SW480 (cell line): ENCODE measurements around the gene LAMA1.

Experiments used
- DNase-seq: peaks from one replicate; pipeline ENCODE4 v3.0.0-alpha.2; 2016; ENCODE audit warnings: low spot score

The LAMA1 gene

GRCh38 chr18:7047336-7047735 is 70.3 kb downstream of the LAMA1 start:
- DNase-seq = no peak

DNA sequence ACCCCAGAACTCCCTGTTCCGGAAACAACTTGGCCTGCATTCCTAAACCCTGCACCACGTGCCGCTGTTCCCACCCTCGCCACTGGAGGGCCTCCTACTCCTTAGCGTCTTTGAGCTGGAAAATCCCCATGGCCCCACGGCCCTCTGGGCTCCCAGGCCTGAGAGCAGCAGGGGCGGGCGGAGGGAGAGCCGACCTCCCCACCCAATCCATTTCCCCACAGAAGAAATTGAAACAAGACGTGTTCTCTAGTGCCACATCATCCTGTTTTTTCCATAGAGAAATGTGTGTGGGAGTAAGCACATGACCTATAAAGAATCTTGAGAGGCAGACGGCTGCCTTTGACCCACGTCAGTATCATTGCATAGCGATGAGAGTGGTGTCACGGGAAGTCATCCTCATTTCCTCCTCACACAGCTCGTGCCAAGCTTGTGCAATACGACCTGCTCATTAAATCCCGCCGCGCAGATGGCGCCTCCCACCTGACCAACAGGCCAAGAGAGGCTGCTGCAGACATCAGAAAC is 79.2 kb downstream of the LAMA1 start:
- DNase-seq = peak; percentile 40

GRCh38 chr18:7037470-7037869 is 80.1 kb downstream of the LAMA1 start:
- no peak for DNase-seq

DNA sequence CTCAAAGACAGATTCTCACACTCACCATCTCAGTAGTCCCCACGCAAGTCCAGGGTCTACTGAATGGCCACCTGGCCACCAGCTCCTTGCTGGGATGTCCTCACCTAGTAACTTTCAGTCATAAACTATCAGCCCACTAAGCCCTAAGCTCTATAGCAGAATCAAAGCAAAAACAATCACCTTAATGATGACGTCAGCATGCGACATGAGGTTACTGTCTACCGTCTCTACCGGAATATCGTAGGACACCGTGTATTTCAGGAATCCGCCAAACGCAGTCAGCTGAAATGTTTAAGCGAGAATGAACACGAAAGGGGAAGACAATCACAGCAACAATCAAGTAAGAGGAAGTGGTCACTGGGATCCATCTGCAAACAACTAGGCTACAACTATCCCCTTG is 81.8 kb downstream of the LAMA1 start:
- no peak for DNase-seq

DNA sequence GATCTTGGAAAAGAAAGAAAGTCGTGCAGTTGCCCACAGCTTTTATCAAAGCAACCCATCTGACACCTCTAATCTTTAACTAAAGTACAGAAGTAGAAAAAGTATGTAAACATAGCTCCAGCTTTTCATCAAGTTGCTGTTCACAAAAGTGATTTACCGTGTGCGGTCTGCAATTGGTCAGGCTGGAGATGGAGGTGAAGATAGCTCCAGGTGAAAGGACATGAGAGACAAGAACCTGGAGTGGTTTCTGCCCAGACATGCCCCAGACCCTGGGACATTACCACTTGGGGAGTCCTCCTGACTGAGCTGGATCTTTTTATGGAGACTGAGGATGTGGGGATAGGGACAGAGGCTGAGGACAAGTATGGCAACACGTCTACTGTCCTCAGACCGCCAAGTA is 82.7 kb downstream of the LAMA1 start:
- no peak for DNase-seq

GRCh38 chr18:7032537-7032936 is 85.1 kb downstream of the LAMA1 start:
- DNase-seq = no peak

DNA sequence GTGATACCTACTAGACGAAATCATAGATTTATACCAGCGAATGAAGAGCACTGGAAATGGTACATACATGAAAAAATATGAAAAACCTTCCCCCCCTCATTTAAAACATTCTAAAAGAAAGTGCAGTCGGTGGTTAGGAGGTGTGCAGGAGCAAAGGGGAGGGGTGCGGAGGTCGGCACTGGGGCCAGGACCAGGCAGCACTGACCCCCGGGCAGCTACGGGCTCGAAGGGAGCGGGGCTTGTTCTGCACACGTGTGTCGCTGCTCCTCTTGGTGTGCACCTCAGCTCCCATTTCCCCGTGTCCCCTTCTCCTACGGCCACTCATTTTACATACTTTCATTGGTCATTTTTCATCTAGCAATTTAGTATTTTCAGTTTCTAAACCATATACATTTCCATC is 89.0 kb downstream of the LAMA1 start:
- DNase-seq = no peak

GRCh38 chr18:7025194-7025593 is 92.4 kb downstream of the LAMA1 start:
- no peak for DNase-seq

GRCh38 chr18:7023581-7023980 is 94.0 kb downstream of the LAMA1 start:
- DNase-seq = no peak

DNA sequence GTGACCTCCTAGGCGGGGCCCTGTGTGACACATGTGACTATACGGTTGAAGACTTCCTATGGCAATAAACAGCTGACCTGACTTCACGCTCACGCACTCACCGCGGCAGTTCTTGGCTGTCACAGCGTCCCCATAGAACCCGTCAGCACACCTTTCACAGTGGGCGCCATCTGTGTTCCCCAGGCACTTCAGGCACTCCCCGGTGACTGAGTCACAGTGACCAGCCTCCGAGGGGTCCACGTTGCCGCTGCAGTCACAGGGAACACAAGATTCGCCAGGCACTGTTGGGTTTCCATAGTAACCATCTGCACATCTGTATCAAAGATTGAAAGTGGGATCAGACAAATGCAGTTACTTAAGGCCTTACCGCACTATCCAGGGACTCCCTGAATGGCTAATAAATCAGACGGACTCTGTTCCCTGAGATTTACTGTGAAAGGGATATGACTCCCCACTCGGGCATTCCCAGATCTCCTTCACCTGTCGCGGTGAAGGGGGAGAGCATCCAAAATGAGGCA is 94.5 kb downstream of the LAMA1 start:
- DNase-seq = no peak

DNA sequence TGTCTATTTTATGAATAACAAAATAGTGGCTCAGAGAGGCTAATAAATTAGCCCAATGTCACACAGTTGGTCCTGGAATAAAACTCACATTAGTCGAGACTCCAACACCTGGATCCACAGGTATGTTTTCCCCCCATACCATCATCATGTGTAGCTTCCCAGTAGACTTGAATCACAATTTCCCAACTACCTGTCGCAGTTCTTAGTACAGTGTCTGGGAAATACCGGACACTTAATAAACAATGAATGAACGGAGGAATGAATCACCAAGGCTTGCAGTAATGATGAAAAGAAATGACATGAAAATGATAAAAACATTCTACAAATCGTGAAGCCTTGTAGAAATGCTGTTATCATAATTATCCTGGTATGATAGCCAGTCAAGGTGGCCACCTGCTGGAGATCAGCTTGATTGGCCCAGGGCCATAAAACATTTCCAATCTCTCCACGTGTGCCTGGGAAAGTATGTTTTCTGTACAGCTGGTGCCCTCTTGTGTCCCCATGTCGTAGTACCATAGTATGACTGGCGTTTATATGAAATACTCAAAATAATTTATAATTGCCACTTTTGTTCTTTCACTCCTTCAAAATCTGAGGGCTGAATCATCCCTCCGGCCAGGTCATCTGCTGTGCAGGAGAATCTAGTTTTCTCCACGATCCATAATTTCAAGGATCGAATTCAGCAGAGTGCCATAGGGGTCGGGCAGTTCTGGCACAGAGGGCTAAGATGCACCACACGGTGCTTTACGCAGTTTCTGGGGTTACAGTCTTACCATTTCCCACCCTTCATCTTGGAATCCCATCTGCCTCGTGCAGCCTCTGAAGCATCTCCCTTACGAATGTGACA is 95.4 kb downstream of the LAMA1 start:
- DNase-seq = peak; percentile 85

DNA sequence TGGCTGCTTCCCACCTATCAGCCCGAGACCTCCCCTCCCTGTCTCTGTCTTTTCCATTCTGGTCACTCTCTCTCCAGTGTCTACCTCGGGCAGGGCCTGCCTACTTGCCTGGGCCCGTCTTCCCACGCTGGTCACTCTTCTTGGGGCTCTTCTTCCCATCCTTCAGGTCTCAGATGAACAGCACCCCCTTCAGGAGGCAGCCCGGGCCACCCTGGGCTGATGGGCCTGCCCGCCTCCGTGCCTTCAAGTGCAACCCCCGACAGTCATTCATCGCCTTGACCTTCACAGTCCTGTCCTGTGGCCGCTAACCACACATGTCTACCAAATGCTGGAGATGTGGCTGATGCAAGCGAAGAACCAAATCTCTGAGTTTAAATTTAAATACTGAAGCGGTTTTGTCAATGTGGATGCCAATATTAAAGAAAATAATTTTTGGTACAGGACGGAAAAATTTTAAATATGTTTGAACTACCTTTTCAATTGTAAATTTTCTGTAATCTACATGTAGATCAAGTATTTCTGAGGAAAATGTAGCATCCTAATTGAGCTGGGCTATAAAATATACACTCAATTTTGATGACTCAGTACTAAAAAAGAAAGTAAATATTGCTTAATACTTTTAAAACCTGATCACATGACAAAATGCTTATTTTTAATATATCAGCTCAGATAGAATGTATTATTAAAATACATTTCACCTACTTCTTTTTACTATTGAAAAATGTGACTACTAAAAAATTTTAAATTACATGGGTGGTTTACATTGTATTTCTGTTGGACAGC is 96.4 kb downstream of the LAMA1 start:
- no peak for DNase-seq

DNA sequence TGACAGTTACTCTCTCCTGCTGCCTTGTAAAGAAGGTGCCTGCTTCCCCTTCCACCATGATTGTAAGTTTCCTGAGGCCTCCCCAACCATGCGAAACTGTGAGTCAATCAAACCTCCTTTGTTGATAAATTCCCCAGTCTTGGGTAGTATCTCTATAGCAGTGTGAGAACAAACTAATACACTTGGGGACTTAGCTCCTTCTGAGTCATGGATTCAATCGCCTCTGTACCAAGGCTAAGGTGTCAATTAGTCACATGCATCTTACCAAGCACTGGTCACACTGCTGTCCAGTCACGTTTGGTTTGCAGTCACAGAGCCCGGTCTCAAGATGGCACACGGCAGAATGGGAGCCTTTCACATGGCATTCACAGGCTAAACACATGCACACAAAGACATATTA is 100.6 kb downstream of the LAMA1 start:
- DNase-seq = no peak

GRCh38 chr18:7011142-7011541 is 106.5 kb downstream of the LAMA1 start:
- no peak for DNase-seq

DNA sequence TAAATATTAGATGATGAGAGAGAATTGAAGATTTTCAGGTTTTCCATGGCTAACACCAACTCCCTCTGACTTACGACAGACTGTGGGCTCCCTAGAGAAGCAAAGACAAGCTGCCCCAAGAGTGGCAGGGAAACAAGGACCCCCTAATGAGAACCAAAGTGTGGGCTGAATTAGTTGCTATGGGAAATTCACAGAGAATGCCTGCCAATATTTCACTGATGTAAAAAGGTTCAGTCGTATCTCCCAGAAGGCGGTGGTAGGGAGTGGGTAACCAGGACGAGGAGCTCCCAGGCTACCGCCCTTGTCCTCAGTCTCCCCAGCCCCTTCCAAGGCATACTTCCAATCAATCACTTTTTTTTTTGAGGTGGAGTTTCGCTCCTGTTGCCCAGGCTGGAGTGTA is 113.6 kb downstream of the LAMA1 start:
- no peak for DNase-seq

DNA sequence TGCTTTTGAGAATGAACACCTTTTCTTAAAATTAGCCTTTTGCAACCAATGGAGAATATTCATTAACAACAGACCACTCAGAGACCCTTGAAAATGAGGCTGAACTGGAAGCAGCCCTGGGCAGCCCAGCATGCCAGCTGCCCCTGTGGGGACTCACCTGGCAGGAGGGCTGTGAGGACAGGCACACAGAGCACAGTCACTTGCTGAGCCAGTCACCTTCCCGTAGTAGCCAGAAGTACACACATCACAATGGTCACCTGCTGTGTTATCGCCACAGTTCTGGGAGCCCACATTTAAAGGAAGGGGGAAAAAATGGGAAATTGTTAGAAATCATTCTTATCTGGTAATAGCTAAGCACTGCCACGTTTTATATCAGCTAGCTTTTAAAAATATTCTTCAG is 115.5 kb downstream of the LAMA1 start:
- no peak for DNase-seq

DNA sequence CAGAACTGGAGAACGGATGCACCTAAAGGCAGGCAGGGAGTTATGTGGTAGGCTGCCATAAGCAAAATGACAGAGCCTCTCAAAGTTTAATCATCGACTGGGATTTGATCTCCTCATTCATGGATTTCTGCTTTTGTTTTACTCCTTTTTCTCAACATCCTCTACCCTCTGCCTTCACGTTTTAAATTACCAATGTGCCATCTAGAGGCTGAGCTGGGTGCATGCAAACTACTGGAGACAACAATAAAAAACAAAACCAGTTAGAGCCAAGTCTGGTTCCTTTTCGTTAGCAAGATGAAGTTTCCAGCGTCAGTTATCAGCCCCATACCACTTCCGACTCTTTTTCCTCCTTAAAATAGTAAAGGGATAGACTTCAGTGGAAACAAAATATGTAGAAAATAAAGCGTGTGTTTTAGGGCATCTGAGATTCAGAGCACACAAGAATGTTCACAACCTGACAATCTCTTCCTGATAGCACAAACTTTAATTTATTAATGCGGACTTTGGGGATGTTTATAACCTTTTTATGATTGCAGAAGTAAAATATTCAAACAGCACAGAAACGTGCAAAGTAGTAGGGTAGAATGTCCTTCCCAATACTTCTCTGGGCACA is 117.0 kb downstream of the LAMA1 start:
- peak; percentile 53 for DNase-seq

DNA sequence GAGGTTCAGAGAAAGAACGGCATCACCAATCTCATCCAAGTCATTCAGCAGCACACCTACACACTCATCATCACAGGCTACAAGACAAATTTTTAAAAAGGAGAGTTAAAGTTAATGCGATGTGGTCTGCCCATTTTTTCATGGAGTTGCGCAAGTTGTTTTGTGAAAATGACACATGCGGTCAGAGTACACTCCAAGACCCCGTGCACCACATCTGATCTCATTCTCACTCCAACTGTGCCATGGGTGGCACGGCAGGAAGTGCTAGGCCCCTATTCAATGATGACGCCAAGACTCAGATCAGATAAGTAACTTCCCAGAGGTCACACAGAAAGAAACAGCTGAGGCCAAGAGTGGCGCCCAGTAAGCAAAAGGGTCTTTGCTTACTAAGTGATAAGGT is 119.8 kb downstream of the LAMA1 start:
- DNase-seq = no peak

- peak; percentile 41 for DNase-seq
These were observed 122.7 kb downstream of the LAMA1 start for GRCh38 chr18:6994771-6995430.

- DNase-seq = no peak
These were observed 123.4 kb downstream of the LAMA1 start for GRCh38 chr18:6994056-6994770.

DNA sequence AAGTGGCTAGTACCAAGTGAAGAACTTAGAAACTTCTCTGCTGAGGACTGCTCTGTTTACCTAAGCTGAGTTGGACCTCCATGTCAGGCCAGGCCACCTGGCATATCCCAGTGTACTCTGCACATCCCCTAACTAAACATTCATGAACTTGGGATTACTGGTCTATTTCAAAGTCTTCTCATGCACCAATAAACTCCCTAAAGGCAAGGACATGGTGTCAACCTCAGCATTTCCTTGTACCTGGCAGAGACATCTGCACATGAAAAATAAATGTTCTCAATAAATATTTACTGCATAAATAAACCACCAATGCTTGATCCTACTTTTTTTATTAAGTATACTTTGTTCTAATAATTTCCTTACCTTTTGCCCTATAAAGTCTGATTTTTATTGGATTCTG is 124.8 kb downstream of the LAMA1 start:
- DNase-seq = no peak
